ENCODE results near the gene HOXC10.

HOXC10 gene

DNA sequence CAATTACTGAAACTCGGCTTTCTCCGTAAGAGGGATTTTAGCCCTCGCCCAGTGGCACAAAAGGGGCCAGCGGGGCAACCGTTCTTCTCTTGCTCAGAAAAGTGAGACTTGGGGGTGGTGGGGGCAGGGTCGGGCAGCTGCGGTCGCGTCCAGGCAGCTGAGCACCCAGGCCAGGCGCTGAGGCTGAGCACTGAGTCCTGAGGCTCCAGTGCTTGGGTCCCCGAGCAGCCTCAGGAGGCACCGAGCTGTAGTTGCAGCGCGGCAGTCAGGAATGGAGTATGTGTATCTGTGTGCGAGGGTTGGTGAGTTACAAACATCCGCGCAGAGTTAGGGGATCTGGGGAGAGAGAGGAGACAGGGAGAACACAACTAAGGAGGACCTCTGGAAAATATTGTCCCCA, 39.2 kb downstream of the HOXC10 start:
- TF ChIP-seq CTCF (IDR thresholded peaks at IDR 0.05; ENCODE audit: low read depth, low read length): no peak
- no peak for TF ChIP-seq EZH2phosphoT487 (IDR thresholded peaks at IDR 0.05; ENCODE audit: low read depth)
- H3K27me3 ChIP-seq (ENCODE audit: low read depth, low read length): no peaks in the 10 kb centered on the region
- H3K79me2 ChIP-seq (ENCODE audit: low read length): no peaks in the 10 kb centered on the region
- no peak overlapping the region for H3K9ac ChIP-seq (ENCODE audit: low read length)
- no peak overlapping the region for H3K4me3 ChIP-seq (ENCODE audit: low read length)
- H3K4me1 ChIP-seq (ENCODE audit: low read length): peaks cover 76% of the 10 kb centered on the region
- H4K20me1 ChIP-seq (ENCODE audit: insufficient read depth, low read length): no peaks in the 10 kb centered on the region
- no peaks in the 10 kb centered on the region for H3K36me3 ChIP-seq (replicated peaks; ENCODE audit: low read depth, low read length)
- no peak overlapping the region for H3K27ac ChIP-seq (ENCODE audit: low read length)
- no peak overlapping the region for H2AFZ ChIP-seq (ENCODE audit: low read depth, low read length)
- no peak overlapping the region for H3K4me2 ChIP-seq (ENCODE audit: low read length)
- no peaks in the 10 kb centered on the region for H3K9me3 ChIP-seq (ENCODE audit: insufficient read depth, low read length)

GRCh38 chr12:54024581-54025305, 39.8 kb downstream of the HOXC10 start:
- Histone ChIP-seq H2AFZ (ENCODE audit: low read depth, low read length) (no peak overlapping the region), H3K4me1 (ENCODE audit: low read length) (peaks cover 74% of the 10 kb centered on the region), H3K27me3 (ENCODE audit: low read depth, low read length) (no peaks in the 10 kb centered on the region), H3K4me2 (ENCODE audit: low read length) (peak overlapping the region; percentile 91), H3K4me3 (ENCODE audit: low read length) (peak overlapping the region; percentile 64; the same call in 1 of the 2 replicates), H3K9me3 (ENCODE audit: insufficient read depth, low read length) (no peaks in the 10 kb centered on the region), H4K20me1 (ENCODE audit: insufficient read depth, low read length) (no peaks in the 10 kb centered on the region), H3K36me3 (replicated peaks; ENCODE audit: low read depth, low read length) (no peaks in the 10 kb centered on the region), H3K9ac (ENCODE audit: low read length) (peak overlapping the region; percentile 60; the same call in 1 of the 2 replicates), H3K79me2 (ENCODE audit: low read length) (no peaks in the 10 kb centered on the region), H3K27ac (ENCODE audit: low read length) (no peak overlapping the region; the same call in 1 of the 2 replicates)
- TF ChIP-seq CTCF (IDR thresholded peaks at IDR 0.05; ENCODE audit: low read depth, low read length) (no peak), EZH2phosphoT487 (IDR thresholded peaks at IDR 0.05; ENCODE audit: low read depth) (no peak)

- Histone ChIP-seq H3K4me1 (ENCODE audit: low read length) (peaks cover 66% of the 10 kb centered on the region), H4K20me1 (ENCODE audit: insufficient read depth, low read length) (no peaks in the 10 kb centered on the region), H2AFZ (ENCODE audit: low read depth, low read length) (peak overlapping the region; percentile 63), H3K4me2 (ENCODE audit: low read length) (peak overlapping the region; percentile 91), H3K4me3 (ENCODE audit: low read length) (peak overlapping the region; percentile 64), H3K27me3 (ENCODE audit: low read depth, low read length) (no peaks in the 10 kb centered on the region), H3K9me3 (ENCODE audit: insufficient read depth, low read length) (no peaks in the 10 kb centered on the region), H3K79me2 (ENCODE audit: low read length) (no peaks in the 10 kb centered on the region), H3K36me3 (replicated peaks; ENCODE audit: low read depth, low read length) (no peaks in the 10 kb centered on the region), H3K9ac (ENCODE audit: low read length) (peak overlapping the region; percentile 60), H3K27ac (ENCODE audit: low read length) (peak overlapping the region; percentile 72)
- TF ChIP-seq CTCF (IDR thresholded peaks at IDR 0.05; ENCODE audit: low read depth, low read length) (no peak), EZH2phosphoT487 (IDR thresholded peaks at IDR 0.05; ENCODE audit: low read depth) (no peak)
These were observed 40.8 kb downstream of the HOXC10 start for GRCh38 chr12:54025499-54026405.
